GM12891 (cell line): ENCODE data around the gene ZNF593OS. TPM values are rescaled to one million over a fixed set of nuclear protein-coding genes. Genes with fewer than 3 reads are reported as not detected.

Experiments used
- DNase-seq: peaks from one replicate; pipeline ENCODE4 v3.0.0; 2011; ENCODE audit warnings: low spot score; ENCODE audit not compliant: insufficient read length
- FAIRE-seq: peaks from 2 replicates; lab custom pipeline; 2011; peaks lifted over from hg19 to GRCh38; lab: Jason Lieb, UNC
- PAX5 ChIP-seq: IDR thresholded peaks from 2 replicates; pipeline ENCODE4 v1.6.1; 2011; ENCODE audit warnings: low read length, moderate library complexity, mild to moderate bottlenecking; ENCODE audit not compliant: insufficient read depth, severe bottlenecking
- POLR2A ChIP-seq: IDR thresholded peaks from 2 replicates; pipeline ENCODE4 v1.6.1; 2011; ENCODE audit warnings: low read depth, low read length, control low read depth
- POLR2AphosphoS5 ChIP-seq: IDR thresholded peaks from 2 replicates; pipeline ENCODE4 v1.6.1; 2011; ENCODE audit warnings: low read depth, low read length, control low read depth
- POU2F2 ChIP-seq: IDR thresholded peaks from 2 replicates; pipeline ENCODE4 v1.6.1; 2011; ENCODE audit warnings: low read depth, mild to moderate bottlenecking, control low read depth, low read length, moderate library complexity
- SPI1 ChIP-seq: IDR thresholded peaks from 2 replicates; pipeline ENCODE4 v1.6.1; 2011; ENCODE audit warnings: low read depth, low read length, control low read depth
- TAF1 ChIP-seq: IDR thresholded peaks from 2 replicates; pipeline ENCODE4 v1.6.1; 2011; ENCODE audit warnings: low read depth, low read length, control low read depth
- polyA plus RNA-seq: library from polyadenylated mRNA; unstranded; fragments of >200 nt; gene quantifications from one replicate; pipeline ENCODE4 v1.2.1, GENCODE V29; 2012; ENCODE audit warnings: low read depth, missing spikeins, inconsistent platforms; ENCODE audit not compliant: missing spikeins

Gene ZNF593OS
- polyA plus RNA-seq, result 0.39 TPM

DNA sequence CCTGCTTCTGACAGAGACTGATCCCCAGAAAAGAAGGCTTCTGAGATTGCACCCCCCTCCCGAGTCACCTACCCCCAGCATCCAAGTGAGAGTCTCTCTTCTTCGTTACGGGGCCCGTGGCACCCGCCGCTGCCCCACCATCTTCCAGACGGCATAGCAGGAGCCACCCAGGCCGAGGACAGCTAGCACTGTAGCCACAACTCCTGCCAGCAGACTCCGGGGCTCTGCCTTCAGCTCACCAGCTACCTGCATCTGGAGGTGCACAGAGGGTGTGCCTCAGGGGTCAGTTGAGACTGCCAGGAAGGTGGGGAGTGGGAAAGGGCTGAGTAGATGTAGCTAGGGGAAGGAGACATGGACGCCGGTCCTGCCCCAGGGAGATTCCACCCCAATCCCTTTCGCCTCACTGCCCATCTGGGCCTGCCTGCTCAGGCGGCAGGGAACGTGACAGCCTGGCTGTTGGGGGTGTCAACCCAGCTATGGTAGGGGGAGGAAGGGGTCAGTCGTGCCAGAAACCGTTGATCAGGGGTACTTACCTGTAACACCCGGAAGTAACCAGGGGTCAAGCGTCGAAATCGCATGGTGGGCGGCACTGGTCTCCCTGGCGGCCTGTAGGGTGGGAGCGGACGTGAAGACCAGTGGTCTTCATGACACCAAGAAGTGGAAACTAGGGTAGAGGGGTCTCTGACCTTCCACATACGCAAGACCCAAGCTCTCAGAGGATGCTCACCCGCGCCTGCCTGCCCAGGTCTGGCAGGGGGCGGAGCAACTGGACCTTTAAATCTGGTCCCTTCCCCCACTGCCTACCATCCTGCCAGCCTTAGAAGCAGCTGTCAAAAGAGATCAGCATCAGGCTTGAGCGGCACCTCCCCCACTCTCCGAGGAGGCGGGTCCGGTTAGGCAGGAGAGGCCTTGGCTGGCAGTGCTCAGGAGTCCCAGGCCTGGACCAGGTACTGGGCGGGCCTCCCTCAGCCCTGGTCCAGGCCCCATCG, at the start of gene ZNF593OS:
Gene ZNF593OS, minus strand, starts transcription at position 749 of the 989 bp plus-strand sequence. Its CDS starts 171 bp downstream, at position 578.
- TF ChIP-seq POLR2A, result no peak
- no peak for TF ChIP-seq SPI1
- TF ChIP-seq POLR2AphosphoS5, result no peak
- TF ChIP-seq TAF1, result no peak
- DNase-seq (no peak), FAIRE-seq (no peak)

DNA sequence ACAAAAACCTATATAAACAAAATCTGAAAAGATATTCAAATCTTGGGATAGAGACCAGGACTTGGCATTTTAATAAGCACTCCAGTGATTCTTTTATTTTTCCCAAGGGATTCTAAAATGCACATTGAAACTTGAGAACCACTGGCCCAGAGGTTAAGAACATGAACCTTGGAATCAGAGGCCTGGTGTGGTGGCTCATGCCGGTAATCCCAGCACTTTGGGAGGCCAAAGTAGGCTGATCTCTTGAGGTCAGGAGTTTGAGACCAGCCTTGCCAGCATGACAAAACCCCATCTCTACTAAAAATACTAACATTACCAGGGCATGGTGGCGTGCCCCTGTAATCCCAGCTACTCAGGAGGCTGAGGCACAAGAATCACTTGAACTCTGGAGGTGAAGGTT, 49.5 kb upstream of the ZNF593OS start:
- no peak for TF ChIP-seq TAF1
- no peak for TF ChIP-seq POU2F2
- TF ChIP-seq POLR2AphosphoS5, result no peak
- TF ChIP-seq SPI1, result no peak
- FAIRE-seq (no peak), DNase-seq (no peak)

- FAIRE-seq, result no peak
- TF ChIP-seq TAF1 (no peak), POU2F2 (no peak), SPI1 (no peak), POLR2A (no peak), POLR2AphosphoS5 (no peak)
- no peak for DNase-seq
These were observed 48.7 kb upstream of the ZNF593OS start for GRCh38 chr1:26220199-26220912.

DNA sequence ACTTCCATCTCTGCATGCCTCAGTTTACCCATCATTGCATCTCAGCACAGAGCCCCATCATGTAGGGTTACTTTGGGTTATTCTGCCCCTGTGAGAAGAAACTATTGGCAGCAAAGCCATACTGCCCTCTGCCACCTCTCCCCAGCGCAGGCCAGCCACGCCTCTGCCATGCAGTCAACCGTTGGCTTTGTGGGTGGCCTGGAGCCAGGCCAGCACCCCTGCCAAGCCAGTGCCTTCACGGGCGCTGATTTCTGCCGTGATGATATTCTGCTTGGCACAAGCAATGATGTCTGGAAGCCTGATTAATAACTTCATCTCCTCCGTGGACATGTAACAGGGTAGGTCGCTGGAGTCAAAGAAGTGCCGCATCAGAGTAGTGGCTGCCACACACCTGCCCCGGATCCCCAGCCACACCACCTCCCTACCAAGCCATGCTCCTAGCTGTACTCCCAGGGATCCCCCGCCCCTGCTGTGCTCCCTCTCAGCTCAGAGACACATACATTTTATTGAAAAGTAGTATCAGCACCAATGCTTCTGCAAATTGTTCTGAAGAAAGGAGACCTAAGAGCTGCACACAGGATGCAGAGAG, 47.4 kb upstream of the ZNF593OS start:
- FAIRE-seq, result no peak

GRCh38 chr1:26215246-26215645, 43.6 kb upstream of the ZNF593OS start:
- no peak for TF ChIP-seq SPI1
- no peak for TF ChIP-seq TAF1
- TF ChIP-seq POLR2AphosphoS5, result no peak
- TF ChIP-seq POU2F2, result no peak
- no peak for TF ChIP-seq PAX5
- no peak for TF ChIP-seq POLR2A
- DNase-seq (no peak), FAIRE-seq (no peak)

More for the DNA sequence above, 47.4 kb upstream of the ZNF593OS start:
- TF ChIP-seq SPI1, result no peak
- TF ChIP-seq POLR2AphosphoS5, result no peak
- no peak for TF ChIP-seq POLR2A
- TF ChIP-seq POU2F2, result no peak
- TF ChIP-seq PAX5, result no peak
- no peak for TF ChIP-seq TAF1
- DNase-seq, result no peak

- TF ChIP-seq POU2F2 (no peak), POLR2AphosphoS5 (no peak), PAX5 (no peak), TAF1 (no peak), POLR2A (no peak), SPI1 (no peak)
- no peak for DNase-seq
- FAIRE-seq, result no peak
These were observed 41.8 kb upstream of the ZNF593OS start for GRCh38 chr1:26213335-26213905.

- TF ChIP-seq POU2F2 (no peak), TAF1 (no peak), SPI1 (no peak), PAX5 (no peak), POLR2AphosphoS5 (no peak), POLR2A (no peak)
- no peak for DNase-seq
- FAIRE-seq, result no peak
These were observed 41.1 kb upstream of the ZNF593OS start for GRCh38 chr1:26212726-26213125.

GRCh38 chr1:26210147-26210870, 38.7 kb upstream of the ZNF593OS start:
- TF ChIP-seq POLR2A (no peak), SPI1 (no peak), POU2F2 (no peak), PAX5 (no peak), POLR2AphosphoS5 (no peak), TAF1 (no peak)
- FAIRE-seq, result no peak
- no peak for DNase-seq

- DNase-seq (no peak), FAIRE-seq (no peak)
- TF ChIP-seq SPI1, result no peak
- TF ChIP-seq POLR2AphosphoS5, result no peak
- no peak for TF ChIP-seq POU2F2
- TF ChIP-seq TAF1, result no peak
- no peak for TF ChIP-seq POLR2A
- no peak for TF ChIP-seq PAX5
These were observed 32.1 kb upstream of the ZNF593OS start for GRCh38 chr1:26203642-26204318.
